LHCN-M2 (cell line): ENCODE data around the gene TRPC1. TPM values are rescaled to one million over a fixed set of nuclear protein-coding genes. Genes with fewer than 3 reads are reported as not detected.
"Not testable (repeated sequence)": the region's sequence is repeated elsewhere in the genome, so short reads cannot be mapped to it uniquely, and the experiment has no call there.

Source experiments
- DNase-seq: peaks from one replicate; pipeline ENCODE4 v3.0.0-alpha.2; 2012; ENCODE audit warnings: low read depth
- total RNA-seq: library from RNA; depleted of rRNA; stranded (reverse); fragments of >200 nt; gene quantifications from 2 replicates; pipeline ENCODE4 v1.2.3, GENCODE V29; 2014

Gene TRPC1
- total RNA-seq, 1 experiment from 2014 or later: 19.3 TPM

DNA sequence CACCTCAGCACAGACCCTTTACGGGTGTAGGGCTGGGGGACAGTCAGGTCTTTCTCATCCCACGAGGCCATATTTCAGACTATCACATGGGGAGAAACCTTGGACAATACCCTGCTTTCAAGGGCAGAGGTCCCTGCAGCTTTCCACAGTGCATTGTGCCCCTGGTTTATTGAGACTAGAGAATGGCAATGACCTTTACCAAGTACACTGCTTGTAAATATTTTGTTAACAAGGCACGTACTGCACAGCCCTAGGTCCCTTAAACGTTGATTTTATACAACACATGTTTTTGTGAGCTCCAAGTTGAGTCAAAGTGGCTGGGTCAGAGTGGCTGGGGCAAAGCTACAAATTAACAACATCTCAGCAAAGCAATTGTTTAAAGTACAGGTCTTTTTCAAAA is 28.8 kb downstream of the TRPC1 start:
- not testable (repeated sequence) for DNase-seq

- no peak for DNase-seq
Measured at GRCh38 chr3:142754494-142754893, 30.7 kb downstream of the TRPC1 start.

GRCh38 chr3:142768338-142768737 is 44.5 kb downstream of the TRPC1 start:
- DNase-seq: no peak

- no peak for DNase-seq
Measured at GRCh38 chr3:142777927-142778326, 54.1 kb downstream of the TRPC1 start.

DNA sequence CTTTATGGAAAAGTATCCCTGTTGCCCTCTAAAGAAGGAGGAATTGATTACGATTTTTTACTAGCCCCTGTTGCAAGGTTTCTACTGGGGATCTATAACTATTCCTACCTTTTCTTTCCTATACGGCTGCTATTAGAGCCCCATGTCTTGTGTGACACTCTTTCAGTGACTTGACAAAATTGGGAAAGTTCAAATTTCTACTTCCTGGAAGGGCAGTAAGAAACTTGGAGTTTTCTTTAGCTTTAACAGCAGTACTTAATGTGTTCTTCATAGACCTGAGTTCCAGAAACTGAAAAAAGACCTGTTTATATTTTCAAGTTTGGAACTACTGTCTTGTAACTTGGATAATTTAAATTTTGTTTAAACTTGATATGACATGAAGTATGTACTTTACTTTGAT is 54.7 kb downstream of the TRPC1 start:
- DNase-seq: no peak

DNA sequence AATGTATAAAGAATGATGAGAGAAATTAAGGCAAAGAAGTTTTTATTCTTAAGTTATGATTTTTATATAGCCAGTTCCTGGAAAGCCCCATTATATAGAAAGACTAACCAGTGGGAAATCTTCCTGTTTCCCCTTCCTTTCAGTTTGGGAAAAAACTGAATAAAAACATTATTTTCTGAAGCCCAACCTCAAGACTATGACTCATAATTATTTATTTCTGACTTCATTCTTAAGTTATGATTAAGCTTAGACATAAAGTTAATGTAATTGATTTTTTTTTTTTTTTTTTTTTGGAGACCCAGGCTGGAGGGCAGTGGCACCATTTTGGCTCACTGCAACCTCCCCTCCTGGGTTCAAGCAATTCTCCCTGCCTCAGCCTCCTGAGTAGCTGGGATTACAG is 55.8 kb downstream of the TRPC1 start:
- DNase-seq: peak; percentile 44

DNA sequence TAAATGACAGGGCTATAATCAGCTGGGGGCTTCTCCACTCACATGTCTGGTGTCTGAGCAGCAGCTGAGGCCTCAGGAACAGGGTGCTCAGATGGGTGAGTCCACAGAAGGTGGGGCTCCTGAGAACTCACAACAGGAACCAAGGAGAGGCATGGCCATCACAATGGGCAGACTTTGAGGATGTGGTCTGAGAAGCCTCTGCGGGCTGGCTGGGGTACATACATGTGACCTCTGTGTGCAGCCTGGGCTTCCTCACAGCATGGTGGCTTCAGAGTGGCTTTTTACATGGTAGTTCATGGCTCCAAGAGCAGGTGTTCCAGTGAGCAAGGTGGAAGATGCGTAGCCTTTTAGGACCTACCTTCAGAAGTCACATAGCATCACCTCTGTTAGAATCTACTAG is 58.8 kb downstream of the TRPC1 start:
- no peak for DNase-seq

DNA sequence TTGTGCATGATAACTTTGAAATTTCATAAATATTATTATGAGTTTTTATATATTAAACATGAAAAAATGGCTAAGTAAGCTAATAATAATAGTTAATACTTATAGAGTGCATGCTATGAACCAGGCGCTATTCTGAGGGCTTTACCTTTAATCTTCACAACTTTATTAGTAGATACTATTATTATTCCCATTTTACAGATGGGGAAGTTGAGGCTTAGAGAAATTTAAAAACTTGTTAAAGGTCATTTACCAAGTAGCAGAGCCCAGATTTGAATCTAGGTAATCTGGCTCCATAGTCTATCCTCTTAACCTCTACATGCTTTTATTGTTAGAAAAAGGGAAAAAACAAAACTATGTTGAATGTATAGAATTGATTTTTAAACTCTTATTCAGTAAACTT is 60.4 kb downstream of the TRPC1 start:
- DNase-seq: no peak

DNA sequence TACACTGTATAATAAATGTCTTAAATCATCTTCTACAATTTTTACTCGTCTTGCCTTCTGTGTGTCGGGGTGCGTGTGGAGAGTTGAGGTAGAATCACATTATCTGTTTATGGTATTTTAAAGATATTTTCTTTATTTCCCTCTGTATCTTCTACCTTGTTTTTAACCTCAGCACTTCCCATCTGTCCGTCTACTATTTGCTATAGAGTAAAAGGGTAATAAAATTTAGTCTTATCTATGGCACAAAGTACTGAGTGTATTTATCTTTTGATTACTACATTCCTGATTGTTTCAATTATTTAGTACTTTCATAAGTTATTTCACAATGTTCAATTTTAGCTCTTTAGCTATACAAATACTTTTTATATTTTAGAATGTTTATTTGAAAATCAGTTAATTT is 62.2 kb downstream of the TRPC1 start:
- no peak for DNase-seq

- no peak for DNase-seq
Measured at GRCh38 chr3:142787719-142788118, 63.9 kb downstream of the TRPC1 start.

DNA sequence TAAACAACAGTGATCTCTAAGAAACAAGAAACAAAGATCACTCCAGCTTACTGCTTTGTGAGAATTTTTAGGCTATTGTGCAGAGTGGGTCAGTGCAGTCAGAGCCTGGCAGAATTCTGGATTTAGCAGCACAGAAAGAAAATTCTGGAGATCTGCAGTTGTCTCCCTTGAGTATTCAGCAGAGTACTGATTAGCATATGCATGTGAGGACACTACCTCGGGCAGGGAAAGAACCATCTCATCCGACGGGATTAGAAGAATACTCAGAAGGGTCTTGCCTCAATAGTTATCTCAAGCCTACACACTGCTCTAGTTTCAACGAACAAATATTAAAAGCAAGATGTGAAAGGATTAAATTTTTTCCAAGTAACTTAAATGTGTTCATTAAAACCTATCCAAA is 70.7 kb downstream of the TRPC1 start:
- no peak for DNase-seq

DNA sequence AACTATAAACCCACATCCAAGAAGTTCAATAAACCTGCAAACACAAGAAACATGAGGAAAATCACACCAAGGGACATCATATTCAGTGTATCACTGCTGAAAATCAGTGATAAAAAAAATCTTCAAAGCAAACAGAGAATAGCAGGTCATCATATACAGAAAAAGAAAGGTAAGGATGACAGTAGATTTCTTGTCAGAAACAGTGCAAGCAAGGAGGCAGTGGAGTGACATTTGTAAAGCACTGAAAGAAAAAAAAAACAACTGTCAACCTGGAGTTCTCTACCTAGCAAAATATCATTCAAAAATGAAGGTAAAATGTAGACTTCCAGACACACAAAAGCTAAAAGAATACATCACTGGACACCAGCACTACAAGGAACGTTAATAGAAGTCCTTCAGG is 71.5 kb downstream of the TRPC1 start:
- DNase-seq: no peak

- no peak for DNase-seq
Measured at GRCh38 chr3:142796823-142797222, 73.0 kb downstream of the TRPC1 start.

- no peak for DNase-seq
Measured at GRCh38 chr3:142801746-142802145, 77.9 kb downstream of the TRPC1 start.

- no peak for DNase-seq
Measured at GRCh38 chr3:142802891-142803290, 79.1 kb downstream of the TRPC1 start.

GRCh38 chr3:142808103-142808917 is 84.5 kb downstream of the TRPC1 start:
- DNase-seq: peak; percentile 67

- DNase-seq: no peak
Measured at GRCh38 chr3:142809259-142809658, 85.4 kb downstream of the TRPC1 start.

DNA sequence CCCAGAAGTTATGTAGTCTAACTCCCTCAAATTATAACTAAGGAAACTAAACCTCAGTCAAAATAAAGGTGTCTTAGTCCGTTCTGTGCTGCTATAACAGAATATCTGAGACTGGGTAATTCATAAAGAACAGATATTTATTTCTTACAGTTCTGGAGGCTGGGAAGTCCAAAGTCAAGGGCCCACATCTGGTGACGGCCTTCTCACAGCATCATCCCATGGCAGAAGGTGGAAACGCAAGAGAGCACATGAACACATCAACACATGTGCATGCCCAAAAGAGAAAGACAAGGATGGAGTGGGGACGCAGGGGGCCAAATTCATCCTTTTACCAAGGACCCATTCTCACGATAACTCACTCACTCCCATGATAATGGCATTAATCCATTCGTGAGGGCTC is 92.0 kb downstream of the TRPC1 start:
- no peak for DNase-seq

DNA sequence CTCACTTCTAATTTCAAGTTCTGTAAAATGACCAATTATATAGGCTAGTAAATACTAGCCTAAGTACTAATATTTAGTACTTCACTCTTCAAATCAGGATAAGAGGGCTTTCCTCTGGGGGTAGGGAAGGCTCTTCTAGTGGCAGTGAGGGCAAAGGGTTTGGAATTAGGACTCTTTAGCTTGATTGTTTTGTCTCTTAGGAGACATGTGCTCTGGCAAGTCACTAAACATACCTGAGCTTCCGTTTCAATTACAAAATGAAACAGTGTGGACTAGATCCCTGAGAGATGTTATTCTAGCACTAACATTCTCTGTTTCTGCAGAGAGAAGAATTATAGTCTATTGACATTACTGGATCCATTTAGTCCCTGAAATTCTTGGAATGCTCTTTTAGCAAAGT is 93.5 kb downstream of the TRPC1 start:
- no peak for DNase-seq

- no peak for DNase-seq
Measured at GRCh38 chr3:142817897-142818296, 94.1 kb downstream of the TRPC1 start.

DNA sequence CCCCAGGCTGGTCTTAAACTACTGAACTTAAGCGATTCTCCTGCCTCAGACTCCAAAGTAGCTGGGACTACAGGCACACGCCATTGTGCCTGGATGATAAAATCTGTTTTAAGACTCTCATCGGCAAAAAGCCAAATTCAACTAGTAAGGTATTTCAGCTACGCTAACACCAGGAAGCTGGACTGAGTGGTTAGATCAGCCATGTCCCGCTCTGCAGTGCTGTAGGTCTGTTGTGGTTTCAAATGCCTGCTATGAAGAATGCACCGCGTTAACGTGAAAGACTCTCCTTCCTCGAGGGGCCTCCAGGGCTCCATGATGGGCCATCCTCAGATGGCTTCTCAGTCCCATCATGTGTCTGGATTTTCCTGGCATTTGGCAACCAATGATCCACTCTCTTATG is 94.8 kb downstream of the TRPC1 start:
- DNase-seq: no peak

GRCh38 chr3:142819179-142819578 is 95.3 kb downstream of the TRPC1 start:
- DNase-seq: no peak

GRCh38 chr3:142828703-142829305 is 105.0 kb downstream of the TRPC1 start:
- DNase-seq: peak; percentile 62
